HG03521 (cell line): ENCODE data around the gene TMEM229B.
"Not testable (repeated sequence)": the region's sequence is repeated elsewhere in the genome, so short reads cannot be mapped to it uniquely, and the experiment has no call there.

ENCODE experiments used
- ATAC-seq: cut with Tn5 transposase; IDR thresholded peaks from one replicate; pipeline ENCODE4 v1.9.1; 2021; ENCODE audit warnings: mild to moderate bottlenecking, moderate library complexity; ENCODE audit not compliant: unreplicated experiment

The TMEM229B gene

GRCh38 chr14:67459336-67459735 is 29.2 kb downstream of the TMEM229B start:
- ATAC-seq = no peak

- no peak for ATAC-seq
These were observed 30.7 kb downstream of the TMEM229B start for GRCh38 chr14:67457782-67458181.

GRCh38 chr14:67456732-67457131 is 31.8 kb downstream of the TMEM229B start:
- ATAC-seq = no peak

- no peak for ATAC-seq
These were observed 34.8 kb downstream of the TMEM229B start for GRCh38 chr14:67453575-67454300.

GRCh38 chr14:67451667-67452066 is 36.9 kb downstream of the TMEM229B start:
- ATAC-seq = not testable (repeated sequence)

GRCh38 chr14:67449096-67449495 is 39.4 kb downstream of the TMEM229B start:
- ATAC-seq = no peak

GRCh38 chr14:67447033-67447381 is 41.5 kb downstream of the TMEM229B start:
- no peak for ATAC-seq

GRCh38 chr14:67446371-67447032 is 42.0 kb downstream of the TMEM229B start:
- no peak for ATAC-seq

- ATAC-seq = no peak
These were observed 44.1 kb downstream of the TMEM229B start for GRCh38 chr14:67444395-67444794.

GRCh38 chr14:67442139-67442906 is 46.2 kb downstream of the TMEM229B start:
- ATAC-seq = no peak

- ATAC-seq = no peak
These were observed 46.8 kb downstream of the TMEM229B start for GRCh38 chr14:67441672-67442071.

GRCh38 chr14:67441256-67441655 is 47.3 kb downstream of the TMEM229B start:
- ATAC-seq = no peak

- no peak for ATAC-seq
These were observed 48.0 kb downstream of the TMEM229B start for GRCh38 chr14:67440513-67440912.

GRCh38 chr14:67438969-67439368 is 49.6 kb downstream of the TMEM229B start:
- ATAC-seq = no peak

GRCh38 chr14:67436006-67436866 is 52.3 kb downstream of the TMEM229B start:
- no peak for ATAC-seq

- ATAC-seq = no peak
These were observed 52.9 kb downstream of the TMEM229B start for GRCh38 chr14:67435603-67436002.

GRCh38 chr14:67432050-67432564 is 56.4 kb downstream of the TMEM229B start:
- no peak for ATAC-seq

- no peak for ATAC-seq
These were observed 58.9 kb downstream of the TMEM229B start for GRCh38 chr14:67429510-67430205.

- no peak for ATAC-seq
These were observed 60.0 kb downstream of the TMEM229B start for GRCh38 chr14:67428501-67429031.
